HepG2 (cell line): Measurements from ENCODE around the gene PATZ1. TPM values are rescaled to one million over a fixed set of nuclear protein-coding genes. Genes with fewer than 3 reads are reported as not detected.

ENCODE experiments used
- CHD2 ChIP-seq: IDR thresholded peaks from 2 replicates; pipeline ENCODE4 v1.6.1; 2011; ENCODE audit warnings: low read depth, low read length, improper control_type of control experiment
- HES4 ChIP-seq: sonication (generic); formaldehyde crosslinking; IDR thresholded peaks from 2 replicates; pipeline ENCODE4 v1.9.0; 2021; ENCODE audit warnings: mild to moderate bottlenecking, missing genetic modification reagents, borderline replicate concordance
- HOXA3 ChIP-seq: sonication (generic); formaldehyde crosslinking; IDR thresholded peaks from 2 replicates; pipeline ENCODE4 v1.5.0; 2020; ENCODE audit warnings: missing genetic modification reagents
- KMT2B ChIP-seq: IDR thresholded peaks from 2 replicates; pipeline ENCODE4 v1.6.1; 2016; ENCODE audit warnings: missing genetic modification reagents, missing compliant biosample characterization
- NFKB2 ChIP-seq: sonication (generic); formaldehyde crosslinking; IDR thresholded peaks from 2 replicates; pipeline ENCODE4 v1.4.0; 2020; ENCODE audit warnings: missing genetic modification reagents, borderline replicate concordance
- NFYC ChIP-seq: IDR thresholded peaks from 2 replicates; pipeline ENCODE4 v1.6.1; 2016; ENCODE audit warnings: missing genetic modification reagents, missing compliant biosample characterization
- NR2F1 ChIP-seq, 2 experiments: fragments of 450-650 bp in 1 of 2; formaldehyde crosslinking in 1 of 2; IDR thresholded peaks; 2 replicates each; pipeline versions ENCODE4 v1.5.0 to v1.6.1; 2016 to 2020; ENCODE audit warnings: mild to moderate bottlenecking in 1 of 2, missing compliant biosample characterization in 1 of 2, missing genetic modification reagents in 1 of 2, moderate library complexity in 1 of 2
- PRPF4 ChIP-seq: fragments of 200-400 bp; formaldehyde crosslinking; IDR thresholded peaks from 2 replicates; pipeline ENCODE4 v1.6.1; 2016; ENCODE audit warnings: low read length, low read depth; ENCODE audit not compliant: poor library complexity, severe bottlenecking
- SYNCRIP ChIP-seq: fragments of 200-400 bp; formaldehyde crosslinking; IDR thresholded peaks from 2 replicates; pipeline ENCODE4 v1.6.1; 2018; ENCODE audit warnings: mild to moderate bottlenecking, low read depth, low read length; ENCODE audit not compliant: insufficient read depth
- TRIM24 ChIP-seq: sonication (generic); formaldehyde crosslinking; IDR thresholded peaks from 2 replicates; pipeline ENCODE4 v1.8.0; 2022; ENCODE audit warnings: mild to moderate bottlenecking, missing genetic modification reagents
- ZC3H4 ChIP-seq: sonication (generic); formaldehyde crosslinking; IDR thresholded peaks from 2 replicates; pipeline ENCODE4 v1.4.0; 2020; ENCODE audit warnings: missing genetic modification reagents, borderline replicate concordance
- ZNF264 ChIP-seq: sonication (generic); formaldehyde crosslinking; IDR thresholded peaks from 2 replicates; pipeline ENCODE4 v1.4.0; 2020; ENCODE audit warnings: missing genetic modification reagents
- ZNF747 ChIP-seq: sonication (generic); formaldehyde crosslinking; IDR thresholded peaks from 2 replicates; pipeline ENCODE4 v1.8.1; 2023; ENCODE audit warnings: missing genetic modification reagents, mild to moderate bottlenecking, borderline replicate concordance
- ZSCAN25 ChIP-seq: sonication (generic); formaldehyde crosslinking; IDR thresholded peaks from 2 replicates; pipeline ENCODE4 v1.8.0; 2022; ENCODE audit warnings: mild to moderate bottlenecking, missing genetic modification reagents
- polyA plus RNA-seq, 8 experiments: library from polyadenylated mRNA; depleted of rRNA in 3 of 8; stranded (reverse) in 7 of 8; unstranded in 1 of 8; fragments of >200 nt; fragmentation: Illumina TruSeq in 4 of 8; extraction: Trizol in 4 of 8; gene quantifications; 2 replicates each; pipeline versions ENCODE4 v1.2.1 to v1.2.3, GENCODE V29; 2011 to 2016; ENCODE audit warnings: low read depth in 4 of 8, missing spikeins in 1 of 8, mixed read lengths in 1 of 8; ENCODE audit not compliant: insufficient read depth in 1 of 8
- total RNA-seq, 5 experiments: library from RNA; depleted of rRNA; stranded (reverse); fragments of >200 nt; fragmentation: Illumina TruSeq; extraction: Trizol; gene quantifications; 2 replicates each; pipeline ENCODE4 v1.2.3, GENCODE V29; 2016; ENCODE audit warnings: low read depth in 1 of 5
- TF ChIP-seq, protein P1 (sequence below): sonication (generic); formaldehyde crosslinking; IDR thresholded peaks from 2 replicates; pipeline ENCODE4 v1.5.0; 2020; ENCODE audit warnings: mild to moderate bottlenecking, missing genetic modification reagents, borderline replicate concordance
- TF ChIP-seq, protein P2 (sequence below): sonication (generic); formaldehyde crosslinking; IDR thresholded peaks from 2 replicates; pipeline ENCODE4 v1.4.0; 2020; ENCODE audit warnings: mild to moderate bottlenecking, missing genetic modification reagents
- TF ChIP-seq, protein P3 (sequence below): sonication (generic); formaldehyde crosslinking; IDR thresholded peaks from 2 replicates; pipeline ENCODE4 v1.4.0; 2020; ENCODE audit warnings: missing genetic modification reagents
- TF ChIP-seq, protein P4 (sequence below): sonication (generic); formaldehyde crosslinking; IDR thresholded peaks from 2 replicates; pipeline ENCODE4 v1.4.0; 2020; ENCODE audit warnings: missing genetic modification reagents, borderline replicate concordance
- TF ChIP-seq, protein P5 (sequence below): sonication (generic); formaldehyde crosslinking; IDR thresholded peaks from 2 replicates; pipeline ENCODE4 v1.5.0; 2020; ENCODE audit warnings: mild to moderate bottlenecking, missing genetic modification reagents

PATZ1 gene
- total and polyA plus RNA-seq, 2 of the 13 experiments (the other 11 are each of a cell fraction or from before 2014, with no cell fraction given): 24.9 to 30.5 TPM

DNA sequence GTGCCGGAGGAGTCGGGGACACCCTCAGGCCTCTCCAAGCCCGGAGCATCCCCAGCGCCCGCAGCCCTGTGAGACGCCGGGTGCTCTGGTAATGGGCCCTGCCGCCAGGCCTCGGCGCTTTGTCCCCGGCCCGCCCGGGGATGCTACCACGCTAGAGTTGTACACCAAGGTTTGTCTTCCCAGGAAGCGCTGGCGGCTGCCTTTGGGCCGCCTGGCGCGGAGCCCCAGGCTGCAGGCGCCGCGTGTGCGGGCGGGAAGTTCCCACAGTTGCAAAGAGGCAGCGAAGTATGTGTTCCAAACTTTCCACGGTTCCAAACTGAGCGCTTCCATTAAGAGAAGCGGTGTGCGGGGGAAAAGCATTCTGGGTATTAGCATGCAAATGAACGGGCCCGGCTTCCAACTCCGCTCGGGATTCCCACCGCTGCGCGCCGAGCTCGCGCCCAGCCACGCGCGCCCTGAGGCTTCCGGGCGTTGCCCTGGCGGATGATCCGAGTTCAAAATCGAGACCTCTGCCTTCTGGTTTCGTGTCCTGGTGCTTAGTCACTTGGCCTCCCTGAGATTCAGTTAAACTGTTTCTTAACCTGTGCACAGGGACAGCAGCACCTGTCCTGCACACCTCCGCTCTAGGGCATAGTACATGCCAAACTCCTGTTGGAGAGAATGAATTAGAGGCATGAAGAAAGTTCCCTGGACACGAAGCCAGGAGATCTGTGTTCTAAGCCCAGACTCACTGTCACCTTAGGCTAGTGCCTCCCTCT is 1.3 kb upstream of the PATZ1 start (continued):
- TF ChIP-seq SYNCRIP: no peak
- TF ChIP-seq, protein P1, sequence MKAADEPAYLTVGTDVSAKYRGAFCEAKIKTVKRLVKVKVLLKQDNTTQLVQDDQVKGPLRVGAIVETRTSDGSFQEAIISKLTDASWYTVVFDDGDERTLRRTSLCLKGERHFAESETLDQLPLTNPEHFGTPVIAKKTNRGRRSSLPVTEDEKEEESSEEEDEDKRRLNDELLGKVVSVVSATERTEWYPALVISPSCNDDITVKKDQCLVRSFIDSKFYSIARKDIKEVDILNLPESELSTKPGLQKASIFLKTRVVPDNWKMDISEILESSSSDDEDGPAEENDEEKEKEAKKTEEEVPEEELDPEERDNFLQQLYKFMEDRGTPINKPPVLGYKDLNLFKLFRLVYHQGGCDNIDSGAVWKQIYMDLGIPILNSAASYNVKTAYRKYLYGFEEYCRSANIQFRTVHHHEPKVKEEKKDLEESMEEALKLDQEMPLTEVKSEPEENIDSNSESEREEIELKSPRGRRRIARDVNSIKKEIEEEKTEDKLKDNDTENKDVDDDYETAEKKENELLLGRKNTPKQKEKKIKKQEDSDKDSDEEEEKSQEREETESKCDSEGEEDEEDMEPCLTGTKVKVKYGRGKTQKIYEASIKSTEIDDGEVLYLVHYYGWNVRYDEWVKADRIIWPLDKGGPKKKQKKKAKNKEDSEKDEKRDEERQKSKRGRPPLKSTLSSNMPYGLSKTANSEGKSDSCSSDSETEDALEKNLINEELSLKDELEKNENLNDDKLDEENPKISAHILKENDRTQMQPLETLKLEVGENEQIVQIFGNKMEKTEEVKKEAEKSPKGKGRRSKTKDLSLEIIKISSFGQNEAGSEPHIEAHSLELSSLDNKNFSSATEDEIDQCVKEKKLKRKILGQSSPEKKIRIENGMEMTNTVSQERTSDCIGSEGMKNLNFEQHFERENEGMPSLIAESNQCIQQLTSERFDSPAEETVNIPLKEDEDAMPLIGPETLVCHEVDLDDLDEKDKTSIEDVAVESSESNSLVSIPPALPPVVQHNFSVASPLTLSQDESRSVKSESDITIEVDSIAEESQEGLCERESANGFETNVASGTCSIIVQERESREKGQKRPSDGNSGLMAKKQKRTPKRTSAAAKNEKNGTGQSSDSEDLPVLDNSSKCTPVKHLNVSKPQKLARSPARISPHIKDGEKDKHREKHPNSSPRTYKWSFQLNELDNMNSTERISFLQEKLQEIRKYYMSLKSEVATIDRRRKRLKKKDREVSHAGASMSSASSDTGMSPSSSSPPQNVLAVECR (CRISPR knock-in tag): peak; percentile 47; the same call in 1 of the 2 replicates
- TF ChIP-seq ZC3H4 (CRISPR knock-in tag): peak; percentile 42; the same call in 1 of the 2 replicates
- TF ChIP-seq KMT2B (CRISPR knock-in tag): peak; percentile 43
- TF ChIP-seq ZNF747 (CRISPR knock-in tag): 0 out of 2 replicates have a peak, but pooled peaks have one; percentile 55
- TF ChIP-seq, protein P2, sequence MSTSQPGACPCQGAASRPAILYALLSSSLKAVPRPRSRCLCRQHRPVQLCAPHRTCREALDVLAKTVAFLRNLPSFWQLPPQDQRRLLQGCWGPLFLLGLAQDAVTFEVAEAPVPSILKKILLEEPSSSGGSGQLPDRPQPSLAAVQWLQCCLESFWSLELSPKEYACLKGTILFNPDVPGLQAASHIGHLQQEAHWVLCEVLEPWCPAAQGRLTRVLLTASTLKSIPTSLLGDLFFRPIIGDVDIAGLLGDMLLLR (CRISPR knock-in tag): no peak
- no peak for TF ChIP-seq ZSCAN25 (CRISPR knock-in tag)
- TF ChIP-seq, protein P3, sequence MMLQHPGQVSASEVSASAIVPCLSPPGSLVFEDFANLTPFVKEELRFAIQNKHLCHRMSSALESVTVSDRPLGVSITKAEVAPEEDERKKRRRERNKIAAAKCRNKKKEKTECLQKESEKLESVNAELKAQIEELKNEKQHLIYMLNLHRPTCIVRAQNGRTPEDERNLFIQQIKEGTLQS (CRISPR knock-in tag): no peak
- TF ChIP-seq NFYC (CRISPR knock-in tag): no peak
- TF ChIP-seq, protein P4, sequence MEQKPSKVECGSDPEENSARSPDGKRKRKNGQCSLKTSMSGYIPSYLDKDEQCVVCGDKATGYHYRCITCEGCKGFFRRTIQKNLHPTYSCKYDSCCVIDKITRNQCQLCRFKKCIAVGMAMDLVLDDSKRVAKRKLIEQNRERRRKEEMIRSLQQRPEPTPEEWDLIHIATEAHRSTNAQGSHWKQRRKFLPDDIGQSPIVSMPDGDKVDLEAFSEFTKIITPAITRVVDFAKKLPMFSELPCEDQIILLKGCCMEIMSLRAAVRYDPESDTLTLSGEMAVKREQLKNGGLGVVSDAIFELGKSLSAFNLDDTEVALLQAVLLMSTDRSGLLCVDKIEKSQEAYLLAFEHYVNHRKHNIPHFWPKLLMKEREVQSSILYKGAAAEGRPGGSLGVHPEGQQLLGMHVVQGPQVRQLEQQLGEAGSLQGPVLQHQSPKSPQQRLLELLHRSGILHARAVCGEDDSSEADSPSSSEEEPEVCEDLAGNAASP: no peak
- TF ChIP-seq, protein P5, sequence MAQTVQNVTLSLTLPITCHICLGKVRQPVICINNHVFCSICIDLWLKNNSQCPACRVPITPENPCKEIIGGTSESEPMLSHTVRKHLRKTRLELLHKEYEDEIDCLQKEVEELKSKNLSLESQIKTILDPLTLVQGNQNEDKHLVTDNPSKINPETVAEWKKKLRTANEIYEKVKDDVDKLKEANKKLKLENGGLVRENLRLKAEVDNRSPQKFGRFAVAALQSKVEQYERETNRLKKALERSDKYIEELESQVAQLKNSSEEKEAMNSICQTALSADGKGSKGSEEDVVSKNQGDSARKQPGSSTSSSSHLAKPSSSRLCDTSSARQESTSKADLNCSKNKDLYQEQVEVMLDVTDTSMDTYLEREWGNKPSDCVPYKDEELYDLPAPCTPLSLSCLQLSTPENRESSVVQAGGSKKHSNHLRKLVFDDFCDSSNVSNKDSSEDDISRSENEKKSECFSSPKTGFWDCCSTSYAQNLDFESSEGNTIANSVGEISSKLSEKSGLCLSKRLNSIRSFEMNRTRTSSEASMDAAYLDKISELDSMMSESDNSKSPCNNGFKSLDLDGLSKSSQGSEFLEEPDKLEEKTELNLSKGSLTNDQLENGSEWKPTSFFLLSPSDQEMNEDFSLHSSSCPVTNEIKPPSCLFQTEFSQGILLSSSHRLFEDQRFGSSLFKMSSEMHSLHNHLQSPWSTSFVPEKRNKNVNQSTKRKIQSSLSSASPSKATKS (CRISPR knock-in tag): no peak
- no peak for TF ChIP-seq TRIM24 (CRISPR knock-in tag)
- TF ChIP-seq HES4 (CRISPR knock-in tag): peak; percentile 40; the same call in 1 of the 2 replicates
- TF ChIP-seq ZNF264 (CRISPR knock-in tag): no peak
- no peak for TF ChIP-seq NR2F1 (CRISPR knock-in tag; IDR thresholded peaks at IDR 0.05)
- peak; percentile 23; the same call in 1 of the 2 replicates for TF ChIP-seq HOXA3 (CRISPR knock-in tag)
- no peak for TF ChIP-seq NFKB2 (CRISPR knock-in tag)
- no peak for TF ChIP-seq PRPF4
- TF ChIP-seq CHD2: no peak
